ENCODE measurements around the gene VPS51. TPM values are rescaled to one million over a fixed set of nuclear protein-coding genes. Genes with fewer than 3 reads are reported as not detected.

VPS51 gene
- total and polyA plus RNA-seq, 2 of the 13 experiments (the other 11 are each of a cell fraction or from before 2014, with no cell fraction given), result 76.3 to 90.6 TPM

DNA sequence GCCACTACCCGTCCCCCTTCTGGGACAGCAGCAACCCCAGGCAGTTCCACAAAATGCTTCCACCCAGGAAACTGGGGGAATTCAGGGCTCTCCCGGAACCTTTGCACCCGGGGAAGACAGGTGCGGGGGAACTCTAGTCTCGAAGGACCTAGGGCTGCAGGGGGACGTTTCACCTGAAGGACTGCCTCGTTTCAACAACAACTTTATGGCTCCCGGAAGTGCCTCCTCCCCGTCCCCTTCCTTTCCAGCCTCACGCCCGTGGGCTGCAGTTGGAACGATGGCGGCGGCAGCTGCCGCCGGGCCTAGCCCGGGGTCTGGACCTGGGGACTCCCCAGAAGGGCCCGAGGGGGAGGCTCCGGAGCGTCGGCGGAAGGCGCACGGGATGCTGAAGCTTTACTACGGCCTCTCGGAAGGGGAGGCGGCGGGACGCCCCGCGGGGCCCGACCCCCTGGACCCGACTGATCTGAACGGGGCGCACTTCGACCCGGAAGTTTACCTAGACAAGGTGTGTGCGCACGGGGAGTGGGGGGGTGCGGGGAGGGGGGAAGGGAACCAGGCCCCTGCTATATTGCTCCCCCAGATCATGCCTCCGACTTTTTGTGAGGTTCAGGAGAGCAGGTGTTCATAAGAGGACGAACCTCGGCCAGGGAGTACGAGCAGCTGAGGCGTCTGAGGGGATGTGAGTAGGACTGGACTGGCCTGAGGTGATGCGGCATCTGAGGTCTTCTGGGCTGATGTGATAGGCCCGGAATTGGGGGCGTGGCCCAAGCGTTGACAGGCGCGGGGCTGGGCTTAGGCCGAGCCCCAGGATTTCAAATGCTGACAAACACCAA lies at the start of gene VPS51 (continued):
- TF ChIP-seq, protein P1, sequence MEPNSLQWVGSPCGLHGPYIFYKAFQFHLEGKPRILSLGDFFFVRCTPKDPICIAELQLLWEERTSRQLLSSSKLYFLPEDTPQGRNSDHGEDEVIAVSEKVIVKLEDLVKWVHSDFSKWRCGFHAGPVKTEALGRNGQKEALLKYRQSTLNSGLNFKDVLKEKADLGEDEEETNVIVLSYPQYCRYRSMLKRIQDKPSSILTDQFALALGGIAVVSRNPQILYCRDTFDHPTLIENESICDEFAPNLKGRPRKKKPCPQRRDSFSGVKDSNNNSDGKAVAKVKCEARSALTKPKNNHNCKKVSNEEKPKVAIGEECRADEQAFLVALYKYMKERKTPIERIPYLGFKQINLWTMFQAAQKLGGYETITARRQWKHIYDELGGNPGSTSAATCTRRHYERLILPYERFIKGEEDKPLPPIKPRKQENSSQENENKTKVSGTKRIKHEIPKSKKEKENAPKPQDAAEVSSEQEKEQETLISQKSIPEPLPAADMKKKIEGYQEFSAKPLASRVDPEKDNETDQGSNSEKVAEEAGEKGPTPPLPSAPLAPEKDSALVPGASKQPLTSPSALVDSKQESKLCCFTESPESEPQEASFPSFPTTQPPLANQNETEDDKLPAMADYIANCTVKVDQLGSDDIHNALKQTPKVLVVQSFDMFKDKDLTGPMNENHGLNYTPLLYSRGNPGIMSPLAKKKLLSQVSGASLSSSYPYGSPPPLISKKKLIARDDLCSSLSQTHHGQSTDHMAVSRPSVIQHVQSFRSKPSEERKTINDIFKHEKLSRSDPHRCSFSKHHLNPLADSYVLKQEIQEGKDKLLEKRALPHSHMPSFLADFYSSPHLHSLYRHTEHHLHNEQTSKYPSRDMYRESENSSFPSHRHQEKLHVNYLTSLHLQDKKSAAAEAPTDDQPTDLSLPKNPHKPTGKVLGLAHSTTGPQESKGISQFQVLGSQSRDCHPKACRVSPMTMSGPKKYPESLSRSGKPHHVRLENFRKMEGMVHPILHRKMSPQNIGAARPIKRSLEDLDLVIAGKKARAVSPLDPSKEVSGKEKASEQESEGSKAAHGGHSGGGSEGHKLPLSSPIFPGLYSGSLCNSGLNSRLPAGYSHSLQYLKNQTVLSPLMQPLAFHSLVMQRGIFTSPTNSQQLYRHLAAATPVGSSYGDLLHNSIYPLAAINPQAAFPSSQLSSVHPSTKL (CRISPR knock-in tag; IDR thresholded peaks at IDR 0.05), result peak; percentile 60
- TF ChIP-seq ZNF24 (IDR thresholded peaks at IDR 0.05), result peak; percentile 85
- TF ChIP-seq ZNF496 (CRISPR knock-in tag; IDR thresholded peaks at IDR 0.05; ENCODE audit: insufficient replicate concordance), result no peak
- no peak for TF ChIP-seq FOSL1 (CRISPR knock-in tag; IDR thresholded peaks at IDR 0.05; ENCODE audit: borderline replicate concordance)
- TF ChIP-seq GATAD2A (CRISPR knock-in tag; IDR thresholded peaks at IDR 0.05), result peak; percentile 62
- TF ChIP-seq SIX4 (CRISPR knock-in tag; IDR thresholded peaks at IDR 0.05), result peak; percentile 64; the same call in 1 of the 2 replicates
- TF ChIP-seq ZNF432 (CRISPR knock-in tag; IDR thresholded peaks at IDR 0.05; ENCODE audit: borderline replicate concordance), result no peak
- TF ChIP-seq MLXIP (CRISPR knock-in tag; IDR thresholded peaks at IDR 0.05; ENCODE audit: borderline replicate concordance), result peak; percentile 14; the same call in 1 of the 2 replicates
- no peak for TF ChIP-seq WIZ (CRISPR knock-in tag; IDR thresholded peaks at IDR 0.05)
- no peak for TF ChIP-seq CCDC6 (CRISPR knock-in tag; IDR thresholded peaks at IDR 0.05)
- TF ChIP-seq ZNF850 (CRISPR knock-in tag; conservative IDR thresholded peaks at IDR 0.05), result 0 out of 2 replicates have a peak, but pooled peaks have one; percentile 80
- TF ChIP-seq, protein P2, sequence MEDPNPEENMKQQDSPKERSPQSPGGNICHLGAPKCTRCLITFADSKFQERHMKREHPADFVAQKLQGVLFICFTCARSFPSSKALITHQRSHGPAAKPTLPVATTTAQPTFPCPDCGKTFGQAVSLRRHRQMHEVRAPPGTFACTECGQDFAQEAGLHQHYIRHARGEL (CRISPR knock-in tag; IDR thresholded peaks at IDR 0.05), result no peak
- TF ChIP-seq ZMYM3 (CRISPR knock-in tag; IDR thresholded peaks at IDR 0.05), result peak; percentile 65
- TF ChIP-seq, protein P3, sequence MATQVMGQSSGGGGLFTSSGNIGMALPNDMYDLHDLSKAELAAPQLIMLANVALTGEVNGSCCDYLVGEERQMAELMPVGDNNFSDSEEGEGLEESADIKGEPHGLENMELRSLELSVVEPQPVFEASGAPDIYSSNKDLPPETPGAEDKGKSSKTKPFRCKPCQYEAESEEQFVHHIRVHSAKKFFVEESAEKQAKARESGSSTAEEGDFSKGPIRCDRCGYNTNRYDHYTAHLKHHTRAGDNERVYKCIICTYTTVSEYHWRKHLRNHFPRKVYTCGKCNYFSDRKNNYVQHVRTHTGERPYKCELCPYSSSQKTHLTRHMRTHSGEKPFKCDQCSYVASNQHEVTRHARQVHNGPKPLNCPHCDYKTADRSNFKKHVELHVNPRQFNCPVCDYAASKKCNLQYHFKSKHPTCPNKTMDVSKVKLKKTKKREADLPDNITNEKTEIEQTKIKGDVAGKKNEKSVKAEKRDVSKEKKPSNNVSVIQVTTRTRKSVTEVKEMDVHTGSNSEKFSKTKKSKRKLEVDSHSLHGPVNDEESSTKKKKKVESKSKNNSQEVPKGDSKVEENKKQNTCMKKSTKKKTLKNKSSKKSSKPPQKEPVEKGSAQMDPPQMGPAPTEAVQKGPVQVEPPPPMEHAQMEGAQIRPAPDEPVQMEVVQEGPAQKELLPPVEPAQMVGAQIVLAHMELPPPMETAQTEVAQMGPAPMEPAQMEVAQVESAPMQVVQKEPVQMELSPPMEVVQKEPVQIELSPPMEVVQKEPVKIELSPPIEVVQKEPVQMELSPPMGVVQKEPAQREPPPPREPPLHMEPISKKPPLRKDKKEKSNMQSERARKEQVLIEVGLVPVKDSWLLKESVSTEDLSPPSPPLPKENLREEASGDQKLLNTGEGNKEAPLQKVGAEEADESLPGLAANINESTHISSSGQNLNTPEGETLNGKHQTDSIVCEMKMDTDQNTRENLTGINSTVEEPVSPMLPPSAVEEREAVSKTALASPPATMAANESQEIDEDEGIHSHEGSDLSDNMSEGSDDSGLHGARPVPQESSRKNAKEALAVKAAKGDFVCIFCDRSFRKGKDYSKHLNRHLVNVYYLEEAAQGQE (IDR thresholded peaks at IDR 0.05; ENCODE audit: borderline replicate concordance in 1 of 2, low read depth in 1 of 2, low read length in 2 of 2), result no peak; a peak in 1 of 4 replicates
- TF ChIP-seq XRCC5 (optimal IDR thresholded peaks at IDR 0.05; ENCODE audit: low read length), result peak; percentile 99
- peak; percentile 91 for TF ChIP-seq RBM39 (IDR thresholded peaks at IDR 0.05; ENCODE audit: low read depth, low read length, poor library complexity, severe bottlenecking)
- TF ChIP-seq, protein P4, sequence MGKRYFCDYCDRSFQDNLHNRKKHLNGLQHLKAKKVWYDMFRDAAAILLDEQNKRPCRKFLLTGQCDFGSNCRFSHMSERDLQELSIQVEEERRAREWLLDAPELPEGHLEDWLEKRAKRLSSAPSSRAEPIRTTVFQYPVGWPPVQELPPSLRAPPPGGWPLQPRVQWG (CRISPR knock-in tag; IDR thresholded peaks at IDR 0.05; ENCODE audit: borderline replicate concordance, low read depth), result no peak
